HG03039 (cell line): ENCODE data around the gene STK32C.

ENCODE experiments used
- ATAC-seq: cut with Tn5 transposase; IDR thresholded peaks from one replicate; pipeline ENCODE4 v1.9.1; 2021; ENCODE audit warnings: mild to moderate bottlenecking, moderate library complexity; ENCODE audit not compliant: unreplicated experiment

STK32C gene

DNA sequence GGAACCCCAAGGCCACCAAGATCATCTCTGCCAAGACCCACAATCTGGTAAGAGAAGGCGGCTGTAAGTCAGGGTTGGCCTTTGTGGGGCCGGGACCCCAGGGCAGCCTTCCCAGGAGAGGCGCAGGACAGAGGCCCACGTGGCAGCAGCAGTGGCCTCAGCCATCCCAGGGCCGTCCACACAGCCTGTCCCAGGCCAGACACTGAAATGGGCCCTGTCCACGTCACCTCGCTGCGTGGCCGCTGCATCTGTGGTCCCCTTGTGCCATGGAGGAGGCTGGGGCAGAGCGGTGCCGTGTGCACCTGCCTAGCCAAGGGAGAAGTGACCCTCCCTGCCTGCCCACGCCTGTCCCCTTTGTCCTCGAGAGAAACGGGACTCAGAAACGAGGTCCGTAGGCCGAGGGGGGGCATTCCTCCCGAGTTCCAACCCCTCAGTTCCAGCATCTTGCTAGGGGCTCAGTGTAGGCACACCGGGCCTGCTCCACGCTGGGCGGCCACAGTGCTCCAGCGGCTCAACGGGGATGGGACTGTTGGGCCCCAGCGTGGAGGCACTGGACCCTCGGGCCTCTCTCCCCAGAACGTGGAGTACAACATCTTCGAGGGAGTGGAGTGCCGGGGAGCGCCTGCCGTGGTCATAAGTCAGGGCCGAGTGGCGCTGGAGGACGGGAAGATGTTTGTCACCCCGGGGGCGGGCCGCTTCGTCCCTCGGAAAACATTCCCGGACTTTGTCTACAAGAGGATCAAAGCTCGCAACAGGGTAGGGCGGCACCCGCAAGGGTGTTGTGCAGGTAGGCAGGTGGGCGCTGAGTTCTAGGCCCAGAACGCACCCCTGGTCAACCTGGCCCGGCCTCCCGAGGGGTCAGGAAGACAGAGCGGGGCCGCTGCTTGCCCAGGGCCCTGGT, 105.4 kb downstream of the STK32C start:
- ATAC-seq = no peak

DNA sequence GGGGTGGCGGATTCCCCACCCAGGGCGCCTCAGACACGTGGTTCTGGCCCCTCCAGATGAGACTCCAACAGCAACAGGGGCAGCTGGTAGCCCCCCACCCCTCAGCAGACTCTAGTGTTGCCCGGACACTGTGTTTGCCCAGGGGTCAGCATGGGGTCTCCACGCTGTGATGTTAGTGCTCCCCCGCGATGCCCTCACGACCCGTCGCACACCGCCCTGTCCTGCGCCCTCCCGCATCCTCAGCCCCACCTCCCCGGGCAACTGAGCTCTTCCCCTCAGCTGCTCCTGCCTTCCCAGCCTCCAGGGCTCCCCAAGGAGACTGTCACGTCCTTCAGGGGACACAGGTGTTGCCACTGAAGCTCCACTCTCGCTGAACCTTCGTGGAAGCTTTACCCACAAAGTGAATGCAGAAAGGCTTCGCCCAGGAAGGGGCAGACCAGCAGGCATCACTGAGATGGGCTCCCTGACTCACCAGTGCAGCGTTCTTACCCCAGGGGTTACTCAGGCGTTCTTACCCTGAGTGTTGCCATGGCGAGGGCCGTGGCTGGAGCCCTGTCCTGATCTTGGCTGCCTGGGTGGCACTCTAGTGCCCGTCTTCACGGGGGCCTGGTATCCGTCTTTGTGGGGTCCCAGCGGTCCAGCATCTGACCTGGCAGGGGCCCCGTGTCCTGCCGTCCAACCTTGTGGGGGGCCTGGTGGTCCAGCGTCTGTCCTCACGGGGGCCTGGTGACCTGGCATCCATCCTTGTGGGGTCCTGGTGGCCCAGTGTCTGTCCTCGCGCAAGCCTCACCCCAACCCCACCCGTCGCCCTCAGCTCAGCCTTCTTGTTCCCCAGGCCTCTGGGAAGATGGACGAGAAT, 106.4 kb downstream of the STK32C start:
- no peak for ATAC-seq

- ATAC-seq = no peak
These were observed 107.2 kb downstream of the STK32C start for GRCh38 chr10:132200344-132201110.

DNA sequence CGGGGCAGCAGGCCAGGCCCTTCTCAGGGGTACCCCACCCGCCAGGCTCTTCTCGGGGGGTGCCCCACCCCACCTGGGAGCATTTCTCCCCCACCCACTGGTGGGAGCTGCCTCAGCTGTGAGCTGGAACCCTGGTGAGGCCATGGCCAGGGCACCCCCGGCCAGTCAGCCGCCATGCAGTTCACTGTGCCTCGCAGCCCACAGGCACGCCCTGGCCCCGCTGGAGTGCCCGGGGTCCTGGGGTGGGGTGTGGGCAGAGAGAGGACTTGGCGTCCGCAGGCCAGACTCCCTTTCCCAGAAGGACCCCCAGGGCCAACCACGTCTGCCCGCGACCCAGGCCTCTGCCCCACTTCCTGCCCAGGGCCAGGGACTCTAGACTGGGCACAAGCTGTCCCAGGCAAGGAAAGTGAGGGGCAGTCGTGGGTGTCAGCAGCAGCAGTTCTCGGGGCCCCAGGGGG, 107.9 kb downstream of the STK32C start:
- ATAC-seq = no peak

DNA sequence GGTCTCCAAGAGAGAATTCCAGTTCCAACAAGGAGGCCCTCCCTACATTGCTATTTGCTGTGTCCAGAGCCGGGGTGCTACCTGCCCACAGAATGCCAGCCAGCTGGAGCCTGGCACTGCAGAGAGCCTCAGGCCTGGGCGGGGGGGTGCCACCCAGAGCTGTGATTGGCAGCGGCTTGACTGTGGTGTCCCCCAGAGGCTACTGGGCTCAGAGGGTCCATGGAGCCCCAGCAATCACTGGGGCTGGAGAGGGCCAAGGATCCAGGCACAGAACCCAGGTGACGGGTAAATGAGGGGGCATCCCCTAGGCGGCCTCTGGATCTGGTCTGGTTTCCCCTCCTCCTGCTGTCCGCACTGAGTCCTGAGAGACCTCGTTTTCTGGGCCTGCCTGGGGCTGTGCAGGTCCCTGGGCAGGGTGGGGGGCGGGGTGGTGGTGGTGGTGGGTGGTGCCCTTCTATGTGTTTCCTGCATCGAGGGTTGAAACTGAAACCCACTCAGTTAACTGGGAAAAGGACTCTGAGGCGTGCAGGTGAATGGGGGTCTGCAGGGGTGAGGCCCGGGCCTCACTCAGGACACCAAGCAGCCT, 108.4 kb downstream of the STK32C start:
- no peak for ATAC-seq

- no peak for ATAC-seq
These were observed 109.2 kb downstream of the STK32C start for GRCh38 chr10:132198381-132199181.

GRCh38 chr10:132198068-132198370, 109.7 kb downstream of the STK32C start:
- ATAC-seq = no peak

- ATAC-seq = no peak
These were observed 110.3 kb downstream of the STK32C start for GRCh38 chr10:132197271-132198067.

GRCh38 chr10:132196178-132197113, 111.3 kb downstream of the STK32C start:
- no peak for ATAC-seq

- ATAC-seq = no peak
These were observed 112.2 kb downstream of the STK32C start for GRCh38 chr10:132195366-132196075.

GRCh38 chr10:132194726-132195125, 113.0 kb downstream of the STK32C start:
- ATAC-seq = no peak

DNA sequence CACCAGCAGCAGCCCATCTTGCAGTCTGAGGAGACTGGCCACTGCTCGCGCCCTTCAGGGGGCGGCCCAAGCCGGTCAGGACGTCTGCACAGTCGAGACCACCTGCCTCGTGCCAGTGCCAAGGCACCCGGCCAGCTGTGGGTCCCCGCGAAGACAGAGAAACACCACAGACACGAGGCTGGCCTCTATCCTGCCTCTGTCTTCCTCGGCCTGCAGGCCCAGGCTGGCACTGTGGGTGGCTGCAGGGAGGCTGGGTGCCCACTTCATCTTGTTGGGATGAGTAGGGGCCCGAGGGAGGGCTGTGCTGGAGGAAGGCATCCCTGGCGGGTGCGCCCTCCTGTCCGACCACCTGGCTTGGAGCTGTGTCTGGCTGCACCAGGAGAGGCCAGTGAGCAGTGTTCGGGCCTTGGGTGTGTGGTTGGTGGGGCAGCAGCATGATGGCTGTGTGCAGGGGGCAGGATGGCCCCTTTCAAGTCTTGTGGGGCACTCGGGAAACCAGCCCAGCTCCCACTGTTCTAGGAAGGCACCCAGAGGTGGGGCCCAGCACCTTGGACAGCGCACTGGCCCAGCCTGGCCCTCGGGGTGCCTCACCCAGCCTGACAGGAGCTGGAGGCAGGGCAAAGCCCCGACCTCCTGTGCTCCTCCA, 113.7 kb downstream of the STK32C start:
- no peak for ATAC-seq

DNA sequence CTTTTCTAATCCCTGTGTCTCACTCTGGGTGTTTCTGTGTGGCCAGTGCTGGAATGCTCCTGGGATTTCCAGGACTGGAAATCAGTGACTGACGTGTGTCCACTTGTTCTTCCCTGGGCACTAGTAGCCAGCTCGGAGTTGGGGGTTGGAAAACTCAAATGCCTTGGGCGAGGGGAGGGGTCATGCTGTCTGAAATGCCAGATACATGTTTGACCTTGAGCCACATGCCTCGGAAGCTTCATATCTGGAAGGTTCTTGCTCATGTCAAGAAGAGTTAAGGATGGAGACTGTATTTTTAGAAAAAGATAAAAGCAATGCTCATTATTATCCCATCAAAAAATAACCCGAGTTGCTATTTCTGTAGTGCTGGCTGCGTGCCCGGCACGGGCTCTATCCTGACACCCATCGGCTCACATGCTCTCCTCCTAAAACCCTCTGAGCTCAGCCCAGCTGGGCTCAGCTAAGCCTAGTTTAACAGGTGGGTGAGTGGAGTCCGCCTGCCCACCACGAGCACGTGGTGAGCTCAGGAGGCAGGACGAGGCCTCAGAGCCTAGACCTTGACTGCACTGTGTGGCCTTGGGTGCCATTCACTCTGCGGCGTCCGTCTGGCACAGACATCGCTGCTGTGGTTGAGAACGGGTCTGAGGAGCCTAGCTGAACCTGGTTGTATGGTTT, 114.6 kb downstream of the STK32C start:
- no peak for ATAC-seq

DNA sequence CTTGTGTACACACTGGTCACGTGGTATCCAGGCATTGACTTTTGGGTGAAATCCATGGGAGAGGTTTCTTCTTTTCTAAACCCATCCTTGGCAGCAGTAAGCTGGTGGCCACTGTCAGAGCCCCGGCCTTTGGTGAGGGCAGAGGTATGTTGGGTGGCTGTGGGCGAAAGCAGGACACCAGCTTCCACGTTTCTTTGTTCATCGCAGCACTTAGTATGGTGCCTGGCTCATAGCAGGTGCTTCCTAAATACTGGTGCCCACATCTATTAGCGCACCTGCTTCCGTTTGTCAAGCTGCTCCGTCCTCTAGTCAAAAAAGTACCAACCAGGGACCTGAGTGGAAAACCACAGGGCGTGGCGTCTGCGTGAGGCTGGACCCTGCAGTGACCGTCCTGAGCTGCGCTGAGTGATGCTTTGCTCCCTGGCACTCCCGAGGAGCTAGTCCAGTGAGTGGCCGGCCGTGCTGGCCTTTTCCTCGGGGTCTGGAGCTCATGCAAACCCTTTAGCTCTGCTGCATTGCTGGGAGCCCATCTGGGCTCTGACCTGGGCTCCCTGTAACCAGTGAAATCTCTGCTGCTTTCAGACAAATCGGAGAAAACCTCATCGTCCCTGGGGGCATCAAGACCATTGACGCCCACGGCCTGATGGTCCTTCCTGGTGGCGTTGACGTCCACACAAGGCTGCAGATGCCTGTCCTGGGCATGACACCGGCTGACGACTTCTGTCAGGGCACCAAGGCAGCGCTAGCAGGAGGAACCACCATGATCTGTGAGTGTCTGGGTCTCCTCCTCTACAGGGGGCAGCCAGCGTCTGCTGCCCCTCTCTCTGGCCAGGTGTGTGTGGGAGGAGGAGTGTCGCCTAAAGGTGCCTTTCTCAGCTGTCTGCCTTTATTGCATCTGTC, 115.4 kb downstream of the STK32C start:
- ATAC-seq = no peak

- ATAC-seq = no peak
These were observed 117.8 kb downstream of the STK32C start for GRCh38 chr10:132189810-132190422.
